Endothelial cell of umbilical vein (primary cell): ENCODE measurements around the gene MASP1. TPM values are rescaled to one million over a fixed set of nuclear protein-coding genes. Genes with fewer than 3 reads are reported as not detected.

Experiments
- BruUV-seq: library from RNA; stranded (reverse); fragments of 400-500 nt; replicated peaks from 2 replicates; lab custom pipeline; 2021; lab: Mats Ljungman, UMichigan
- CTCF ChIA-PET: fragments of 300-600, 350-600 bp; sonication (Branson Sonifier 250); formaldehyde crosslinking; loops from one replicate; lab custom pipeline; 2021; ENCODE audit warnings: antibody characterized with exemption, inconsistent platforms; lab: Charles Lee
- POLR2A ChIA-PET: fragments of 300-600, 350-600 bp; sonication (Branson Sonifier 250); formaldehyde crosslinking; loops from one replicate; lab custom pipeline; 2021; ENCODE audit warnings: antibody characterized with exemption, inconsistent platforms; lab: Charles Lee
- DNase-seq: peaks from one replicate; pipeline ENCODE4 v3.0.0-alpha.2; 2011; ENCODE audit warnings: low read depth, low spot score
- FAIRE-seq: peaks from 2 replicates; lab custom pipeline; 2011; peaks lifted over from hg19 to GRCh38; lab: Jason Lieb, UNC
- H2AFZ ChIP-seq: 2 replicates; pipeline ENCODE4 v1.6.0; 2012; ENCODE audit warnings: low read depth, low read length, control low read depth, inconsistent platforms
- H3K27ac ChIP-seq: 2 replicates; pipeline ENCODE4 v1.5.1; 2011; ENCODE audit warnings: low read depth, mild to moderate bottlenecking, control low read depth, low read length, moderate library complexity; ENCODE audit not compliant: insufficient read depth
- H3K27me3 ChIP-seq, 2 experiments: 2 replicates each; pipeline versions ENCODE4 v1.6.0 to v1.6.1; 2011; ENCODE audit warnings: low read length in 2 of 2, mixed read lengths in 1 of 2; ENCODE audit not compliant: control insufficient read depth in 2 of 2, insufficient read depth in 2 of 2
- H3K36me3 ChIP-seq, 2 experiments: 2 replicates in 1 of 2; 3 replicates in 1 of 2; pipeline ENCODE4 v1.5.1; 2011; ENCODE audit warnings: low read length in 2 of 2, mild to moderate bottlenecking in 1 of 2, moderate library complexity in 1 of 2; ENCODE audit not compliant: control insufficient read depth in 2 of 2, insufficient read depth in 2 of 2; ENCODE audit errors: extremely low read depth in 1 of 2
- H3K4me1 ChIP-seq: 3 replicates; pipeline ENCODE4 v1.5.1; 2011; ENCODE audit warnings: mild to moderate bottlenecking, low read length; ENCODE audit not compliant: control insufficient read depth, insufficient read depth; ENCODE audit errors: extremely low read depth
- H3K4me2 ChIP-seq: 2 replicates; pipeline ENCODE4 v1.6.1; 2011; ENCODE audit warnings: low read length, control low read depth, mixed read lengths; ENCODE audit not compliant: insufficient read depth
- H3K4me3 ChIP-seq, 3 experiments: fragments of 200-600 bp in 1 of 3; sonication (generic), shearing (Covaris generic) in 1 of 3; replicated peaks in 1 of 3; 2 replicates each; pipeline ENCODE4 v1.5.1; 2011 to 2016; ENCODE audit warnings: control low read depth in 3 of 3, low read length in 3 of 3, mild to moderate bottlenecking in 2 of 3, inconsistent platforms in 1 of 3, low read depth in 1 of 3, moderate library complexity in 1 of 3; ENCODE audit not compliant: insufficient read depth in 1 of 3
- H3K79me2 ChIP-seq: 2 replicates; pipeline ENCODE4 v1.6.0; 2012; ENCODE audit warnings: low read length, inconsistent platforms; ENCODE audit not compliant: control insufficient read depth, insufficient read depth
- H3K9ac ChIP-seq: replicated peaks from 2 replicates; pipeline ENCODE3; 2011; ENCODE audit warnings: low read length, control low read depth; ENCODE audit not compliant: insufficient read depth; ENCODE audit errors: extremely low read depth
- H3K9me1 ChIP-seq: replicated peaks from 3 replicates; pipeline ENCODE4 v1.6.0; 2011; ENCODE audit warnings: mild to moderate bottlenecking, low read length; ENCODE audit not compliant: control insufficient read depth, insufficient read depth; ENCODE audit errors: extremely low read depth
- H3K9me3 ChIP-seq: replicated peaks from 2 replicates; pipeline ENCODE4 v1.5.1; 2012; ENCODE audit warnings: low read length, inconsistent platforms; ENCODE audit not compliant: control insufficient read depth, insufficient read depth
- H4K20me1 ChIP-seq: replicated peaks from 2 replicates; pipeline ENCODE3; 2011; ENCODE audit warnings: mild to moderate bottlenecking, low read length; ENCODE audit not compliant: control insufficient read depth, insufficient read depth; ENCODE audit errors: extremely low read depth
- CTCF ChIP-seq, 2 donors: IDR thresholded peaks; 1 replicate in 1 of 2; 2 replicates in 1 of 2; pipeline ENCODE4 v1.5.1; 2011; ENCODE audit warnings: low read length in 2 of 2, mild to moderate bottlenecking in 2 of 2, moderate library complexity in 2 of 2, control low read depth in 1 of 2, inconsistent platforms in 1 of 2, low read depth in 1 of 2; ENCODE audit not compliant: insufficient read depth in 1 of 2; ENCODE audit errors: extremely low read depth in 1 of 2
- EZH2 ChIP-seq: IDR thresholded peaks from 2 replicates; pipeline ENCODE4 v1.6.1; 2012; ENCODE audit warnings: borderline replicate concordance, low read depth, mild to moderate bottlenecking, moderate library complexity, low read length, inconsistent platforms; ENCODE audit not compliant: severe bottlenecking
- FOS ChIP-seq: IDR thresholded peaks from 2 replicates; pipeline ENCODE4 v1.6.1; 2011; ENCODE audit warnings: mild to moderate bottlenecking, low read length, moderate library complexity, borderline replicate concordance; ENCODE audit not compliant: insufficient read depth
- GATA2 ChIP-seq: IDR thresholded peaks from 2 replicates; pipeline ENCODE4 v1.7.0; 2011; ENCODE audit warnings: low read depth, mild to moderate bottlenecking, moderate library complexity, mixed read lengths, low read length; ENCODE audit not compliant: insufficient read length, insufficient read depth
- JUN ChIP-seq: IDR thresholded peaks from 2 replicates; pipeline ENCODE4 v1.6.1; 2011; ENCODE audit warnings: borderline replicate concordance, low read depth; ENCODE audit not compliant: insufficient read length, insufficient read depth
- MAX ChIP-seq: IDR thresholded peaks from 2 replicates; pipeline ENCODE4 v1.6.1; 2011; ENCODE audit not compliant: insufficient read depth, insufficient read length
- MYC ChIP-seq: IDR thresholded peaks from one replicate; pipeline ENCODE4 v1.6.1; 2011; ENCODE audit warnings: mild to moderate bottlenecking, low read depth, low read length
- POLR2A ChIP-seq: IDR thresholded peaks from 2 replicates; pipeline ENCODE4 v1.6.1; 2012; ENCODE audit warnings: low read depth, mild to moderate bottlenecking, control low read depth, low read length
- dilution Hi-C: fragments of 300-500 bp; cut with MboI; formaldehyde crosslinking; loops from one replicate; pipeline ENCODE4 v1.15.0; 2019; ENCODE audit warnings: low sequenced_read_pairs; ENCODE audit not compliant: extremely low pct_ligation_motif_present
- intact Hi-C: fragments of 100-400 bp; cut with micrococcal nuclease; formaldehyde crosslinking; loops from one replicate; pipeline ENCODE4 v1.10.0; 2022
- polyA plus RNA-seq, 4 experiments: library from polyadenylated mRNA; depleted of rRNA in 3 of 4; stranded (reverse) in 3 of 4; unstranded in 1 of 4; fragments of >200 nt; gene quantifications; 2 replicates each; pipeline versions ENCODE4 v1.2.1 to v1.2.3, GENCODE V29; 2011 to 2012; ENCODE audit warnings: missing spikeins in 1 of 4
- total RNA-seq: library from RNA; stranded (reverse); gene quantifications from 2 replicates; pipeline ENCODE4 v1.2.3, GENCODE V29; 2021

The MASP1 gene
- total and polyA plus RNA-seq, 2 donors (not counting 3 experiments of a cell fraction or from before 2014, with no cell fraction given): 0.31 to 0.50 TPM

- no peak overlapping the region for H3K27ac ChIP-seq
- H4K20me1 ChIP-seq: no peaks in the 10 kb centered on the region
- no peaks in the 10 kb centered on the region for H3K4me1 ChIP-seq
- CTCF ChIA-PET: interaction anchor here (1.3 to 1.7 kb wide), 3 partner anchors 12 to 22 kb away, joined by 3 to 14 read pairs (median 6); no protein-coding TSS in a partner anchor
- no peak overlapping the region for H3K4me3 ChIP-seq
- H3K4me2 ChIP-seq: no peak overlapping the region
- H2AFZ ChIP-seq: no peak overlapping the region
- FAIRE-seq: no peak
- BruUV-seq: no TSS peak
- no peak for DNase-seq
- no peak for TF ChIP-seq EZH2
- TF ChIP-seq CTCF (IDR thresholded peaks at IDR 0.05; ENCODE audit: extremely low read depth in 1 of 2, insufficient read depth in 1 of 2, low read depth in 1 of 2, low read length in 2 of 2): no peak
- no peak for TF ChIP-seq POLR2A
- no peak for TF ChIP-seq GATA2
- no peak for TF ChIP-seq MYC
- no peak for TF ChIP-seq MAX
- no peak for TF ChIP-seq JUN
- TF ChIP-seq FOS: no peak
- H3K79me2 ChIP-seq: no peaks in the 10 kb centered on the region
- intact Hi-C loops: no loop called here
- dilution Hi-C loops: loop anchor here (25.0 kb wide), 1 partner anchor 381 kb away; no protein-coding TSS in a partner anchor
- H3K9ac ChIP-seq: no peak overlapping the region
- no peaks in the 10 kb centered on the region for H3K36me3 ChIP-seq
- no peaks in the 10 kb centered on the region for H3K9me1 ChIP-seq
- H3K27me3 ChIP-seq: peaks cover 0 to 2% of the 10 kb centered on the region in 2 experiments
- H3K9me3 ChIP-seq: no peaks in the 10 kb centered on the region
- POLR2A ChIA-PET: no interaction called here
Measured at GRCh38 chr3:187305881-187306280, 14.3 kb upstream of the MASP1 start.
